Measurements from ENCODE around the gene ZNF79. TPM values are rescaled to one million over a fixed set of nuclear protein-coding genes. Genes with fewer than 3 reads are reported as not detected.

Gene ZNF79
- total RNA-seq, 1 donor from 2014 or later, result 8.3 TPM

- no peak overlapping the region for H3K27ac ChIP-seq
- no peak overlapping the region for H3K4me3 ChIP-seq
- no peak for DNase-seq
- intact Hi-C loops (cut with DNase I), result no loop called here
- H3K9me3 ChIP-seq, result no peaks in the 10 kb centered on the region
- H3K4me1 ChIP-seq, result no peaks in the 10 kb centered on the region
- H3K27me3 ChIP-seq, result no peaks in the 10 kb centered on the region
- peaks cover 44% of the 10 kb centered on the region for H3K36me3 ChIP-seq
- no peak for TF ChIP-seq CTCF (IDR thresholded peaks at IDR 0.05)
- ATAC-seq, result no peak
Measured at GRCh38 chr9:127467621-127468020, 43.4 kb downstream of the ZNF79 start.

- H3K4me1 ChIP-seq, result no peaks in the 10 kb centered on the region
- no peaks in the 10 kb centered on the region for H3K27me3 ChIP-seq
- DNase-seq (no peak), ATAC-seq (no peak)
- TF ChIP-seq CTCF (IDR thresholded peaks at IDR 0.05), result no peak
- peaks cover 43% of the 10 kb centered on the region for H3K36me3 ChIP-seq
- H3K27ac ChIP-seq, result no peak overlapping the region
- no peak overlapping the region for H3K4me3 ChIP-seq
- H3K9me3 ChIP-seq, result no peaks in the 10 kb centered on the region
- intact Hi-C loops (cut with DNase I), result no loop called here
Measured at GRCh38 chr9:127470662-127471061, 46.5 kb downstream of the ZNF79 start.

- peak; percentile 25 for ATAC-seq
- Histone ChIP-seq H3K27me3 (no peaks in the 10 kb centered on the region), H3K4me3 (no peak overlapping the region), H3K36me3 (peaks cover 41% of the 10 kb centered on the region), H3K4me1 (no peaks in the 10 kb centered on the region), H3K9me3 (no peaks in the 10 kb centered on the region), H3K27ac (no peak overlapping the region)
- intact Hi-C loops (cut with DNase I), result no loop called here
- no peak for TF ChIP-seq CTCF (IDR thresholded peaks at IDR 0.05)
- no peak for DNase-seq
Measured at GRCh38 chr9:127473501-127473900, 49.3 kb downstream of the ZNF79 start.

- ATAC-seq, result no peak
Measured at GRCh38 chr9:127473932-127474331, 49.8 kb downstream of the ZNF79 start.

GRCh38 chr9:127474592-127474991, 50.4 kb downstream of the ZNF79 start:
- no peak for TF ChIP-seq CTCF (IDR thresholded peaks at IDR 0.05)
- no peak overlapping the region for H3K4me3 ChIP-seq
- no peaks in the 10 kb centered on the region for H3K4me1 ChIP-seq
- H3K36me3 ChIP-seq, result peaks cover 52% of the 10 kb centered on the region
- intact Hi-C loops (cut with DNase I), result no loop called here
- H3K27me3 ChIP-seq, result no peaks in the 10 kb centered on the region
- H3K27ac ChIP-seq, result no peak overlapping the region
- ATAC-seq, result no peak
- DNase-seq, result no peak
- no peaks in the 10 kb centered on the region for H3K9me3 ChIP-seq

More at GRCh38 chr9:127473932-127474331, 49.8 kb downstream of the ZNF79 start:
- Histone ChIP-seq H3K4me3 (no peak overlapping the region), H3K27ac (no peak overlapping the region), H3K36me3 (peaks cover 45% of the 10 kb centered on the region), H3K9me3 (no peaks in the 10 kb centered on the region), H3K27me3 (no peaks in the 10 kb centered on the region), H3K4me1 (no peaks in the 10 kb centered on the region)
- no peak for TF ChIP-seq CTCF (IDR thresholded peaks at IDR 0.05)
- DNase-seq, result no peak
- intact Hi-C loops (cut with DNase I), result no loop called here

- peak; percentile 27 for ATAC-seq
- Histone ChIP-seq H3K36me3 (peaks cover 69% of the 10 kb centered on the region), H3K9me3 (no peaks in the 10 kb centered on the region), H3K4me3 (no peak overlapping the region), H3K27me3 (no peaks in the 10 kb centered on the region), H3K4me1 (no peaks in the 10 kb centered on the region), H3K27ac (no peak overlapping the region)
- DNase-seq, result no peak
- TF ChIP-seq CTCF (IDR thresholded peaks at IDR 0.05), result no peak
- intact Hi-C loops (cut with DNase I), result no loop called here
Measured at GRCh38 chr9:127479507-127480081, 55.4 kb downstream of the ZNF79 start.

All from upper lobe of right lung (tissue), 1 donor.